H1 (cell line): ENCODE results near the gene PDCL3. TPM values are rescaled to one million over a fixed set of nuclear protein-coding genes. Genes with fewer than 3 reads are reported as not detected.

Experiments used
- polyA plus RNA-seq, 7 experiments: library from polyadenylated mRNA; depleted of rRNA in 3 of 7; stranded (reverse) in 5 of 7; unstranded in 2 of 7; fragments of >200 nt in 5 of 7; fragments of 200-250 nt in 2 of 7; gene quantifications; 1 replicate in 5 of 7; 2 replicates in 1 of 7; 4 replicates in 1 of 7; pipeline versions ENCODE4 v1.2.1 to v1.2.3, GENCODE V29; 2011 to 2013; ENCODE audit warnings: missing spikeins in 2 of 7, mixed read lengths in 2 of 7
- total RNA-seq: library from RNA; stranded (reverse); fragmentation: NEBNext Ultra II Directional; extraction: Animal tissue kit (Norgen Biotek cat#: 25700); gene quantifications from 2 replicates; pipeline ENCODE4 v1.2.1, GENCODE V29; 2021
- TF ChIP-seq, protein P1 (sequence below): IDR thresholded peaks from 2 replicates; pipeline ENCODE4 v1.6.1; 2011; ENCODE audit warnings: low read length, improper control_type of control experiment

PDCL3 gene
- total and polyA plus RNA-seq, 2 of the 8 experiments (the other 6 are each of a cell fraction or from before 2014, with no cell fraction given), result 19.8 to 29.4 TPM

DNA sequence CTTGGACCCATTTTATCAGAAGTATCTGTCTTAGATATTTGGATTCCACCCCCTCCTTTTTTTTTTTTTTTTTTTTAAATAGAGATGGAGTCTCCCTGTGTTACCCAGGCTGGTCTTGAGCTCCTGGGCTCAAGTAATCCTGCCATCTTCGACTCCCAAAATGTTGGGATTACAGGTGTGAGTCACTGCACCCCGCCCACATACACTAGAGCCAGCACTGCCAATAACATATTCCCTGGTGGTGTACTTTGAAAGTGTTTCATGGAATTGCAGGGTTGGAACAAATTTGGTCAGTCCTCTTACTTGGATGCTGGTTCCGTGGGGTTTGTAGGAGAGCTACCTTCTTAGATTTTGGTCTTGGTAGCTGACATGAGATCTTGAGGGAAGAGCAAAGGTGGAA is 15.0 kb downstream of the PDCL3 start (continued):
- TF ChIP-seq, protein P1, sequence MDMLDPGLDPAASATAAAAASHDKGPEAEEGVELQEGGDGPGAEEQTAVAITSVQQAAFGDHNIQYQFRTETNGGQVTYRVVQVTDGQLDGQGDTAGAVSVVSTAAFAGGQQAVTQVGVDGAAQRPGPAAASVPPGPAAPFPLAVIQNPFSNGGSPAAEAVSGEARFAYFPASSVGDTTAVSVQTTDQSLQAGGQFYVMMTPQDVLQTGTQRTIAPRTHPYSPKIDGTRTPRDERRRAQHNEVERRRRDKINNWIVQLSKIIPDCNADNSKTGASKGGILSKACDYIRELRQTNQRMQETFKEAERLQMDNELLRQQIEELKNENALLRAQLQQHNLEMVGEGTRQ, result no peak
